AG04450 (cell line): Measurements from ENCODE around the gene GREM2. TPM values are rescaled to one million over a fixed set of nuclear protein-coding genes. Genes with fewer than 3 reads are reported as not detected.

ENCODE experiments used
- CTCF ChIA-PET: fragments of 300-600, 350-600 bp; formaldehyde crosslinking; extraction: SDS; loops from one replicate; lab custom pipeline; 2022; ENCODE audit warnings: antibody characterized with exemption, inconsistent platforms; lab: Charles Lee
- POLR2A ChIA-PET: fragments of 350-600 bp; formaldehyde crosslinking; extraction: SDS; loops from one replicate; lab custom pipeline; 2021; ENCODE audit warnings: antibody characterized with exemption, inconsistent platforms; lab: Yijun Ruan, JAX
- DNase-seq: peaks from one replicate; pipeline ENCODE4 v3.0.0-alpha.2; 2011; ENCODE audit warnings: low read depth, low spot score
- H3K27ac ChIP-seq: one replicate; pipeline ENCODE4 v1.5.1; 2012; ENCODE audit warnings: low read depth, low read length, control low read depth
- H3K27me3 ChIP-seq: one replicate; pipeline ENCODE4 v1.6.0; 2012; ENCODE audit warnings: low read length; ENCODE audit not compliant: control insufficient read depth, insufficient read depth
- H3K4me3 ChIP-seq: 2 replicates; pipeline ENCODE4 v1.5.1; 2011; ENCODE audit warnings: mild to moderate bottlenecking, low read depth, low read length, control low read depth
- H3K9me3 ChIP-seq: 2 replicates; pipeline ENCODE4 v1.5.1; 2012; ENCODE audit warnings: low read length; ENCODE audit not compliant: control insufficient read depth, insufficient read depth
- CTCF ChIP-seq: IDR thresholded peaks from 2 replicates; pipeline ENCODE4 v1.5.1; 2011; ENCODE audit warnings: low read depth, low read length, control low read depth, inconsistent platforms
- polyA plus RNA-seq: library from polyadenylated mRNA; depleted of rRNA; stranded (reverse); fragments of >200 nt; gene quantifications from 2 replicates; pipeline ENCODE4 v1.2.3, GENCODE V29; 2011

The GREM2 gene
- polyA plus RNA-seq, 1 experiment, result 2.3 TPM

GRCh38 chr1:240591564-240591963 is 20.4 kb downstream of the GREM2 start:
- H3K27me3 ChIP-seq, result no peaks in the 10 kb centered on the region
- H3K4me3 ChIP-seq, result no peak overlapping the region
- TF ChIP-seq CTCF, result no peak
- no peak for DNase-seq
- no peaks in the 10 kb centered on the region for H3K9me3 ChIP-seq
- no peak overlapping the region for H3K27ac ChIP-seq
- ChIA-PET CTCF (no interaction called here), POLR2A (no interaction called here)

- no peak overlapping the region for H3K27ac ChIP-seq
- no peak for TF ChIP-seq CTCF
- POLR2A ChIA-PET, result no interaction called here
- H3K4me3 ChIP-seq, result no peak overlapping the region
- H3K9me3 ChIP-seq, result no peaks in the 10 kb centered on the region
- no peak for DNase-seq
- CTCF ChIA-PET, result no interaction called here
- no peaks in the 10 kb centered on the region for H3K27me3 ChIP-seq
Observed at GRCh38 chr1:240591078-240591477, 20.9 kb downstream of the GREM2 start.

- Histone ChIP-seq H3K27me3 (no peaks in the 10 kb centered on the region), H3K9me3 (no peaks in the 10 kb centered on the region), H3K4me3 (no peak overlapping the region), H3K27ac (no peak overlapping the region)
- ChIA-PET POLR2A (no interaction called here), CTCF (interaction anchor here (0.5 to 1.5 kb wide), 2 partner anchors 12 to 100 kb away, joined by 4 read pairs; no protein-coding TSS in a partner anchor)
- no peak for DNase-seq
- no peak for TF ChIP-seq CTCF
Observed at GRCh38 chr1:240589585-240590110, 22.3 kb downstream of the GREM2 start.

GRCh38 chr1:240586006-240586405 is 25.9 kb downstream of the GREM2 start:
- Histone ChIP-seq H3K9me3 (no peaks in the 10 kb centered on the region), H3K27me3 (no peaks in the 10 kb centered on the region), H3K27ac (no peak overlapping the region), H3K4me3 (no peak overlapping the region)
- TF ChIP-seq CTCF, result no peak
- POLR2A ChIA-PET, result interaction anchor here (0.7 kb wide), 1 partner anchor 13 kb away, joined by 3 read pairs; no protein-coding TSS in a partner anchor
- CTCF ChIA-PET, result interaction anchor here (0.7 kb wide), 1 partner anchor 397 kb away, joined by 3 read pairs; no protein-coding TSS in a partner anchor
- no peak for DNase-seq

GRCh38 chr1:240582953-240583352 is 29.0 kb downstream of the GREM2 start:
- TF ChIP-seq CTCF, result no peak
- POLR2A ChIA-PET, result no interaction called here
- DNase-seq, result no peak
- H3K27me3 ChIP-seq, result no peaks in the 10 kb centered on the region
- H3K27ac ChIP-seq, result no peak overlapping the region
- no peak overlapping the region for H3K4me3 ChIP-seq
- no peaks in the 10 kb centered on the region for H3K9me3 ChIP-seq
- CTCF ChIA-PET, result no interaction called here
